HG03196 (cell line): ENCODE measurements around the gene CKLF.

ENCODE experiments used
- ATAC-seq: cut with Tn5 transposase; IDR thresholded peaks from one replicate; pipeline ENCODE4 v1.9.1; 2021; ENCODE audit not compliant: unreplicated experiment

CKLF gene

GRCh38 chr16:66517586-66518263, 34.7 kb upstream of the CKLF start:
- no peak for ATAC-seq

- ATAC-seq = no peak
These were observed 32.6 kb upstream of the CKLF start for GRCh38 chr16:66519482-66520373.

- ATAC-seq = no peak
These were observed 31.8 kb upstream of the CKLF start for GRCh38 chr16:66520406-66521170.

- no peak for ATAC-seq
These were observed 31.1 kb upstream of the CKLF start for GRCh38 chr16:66521252-66521713.

GRCh38 chr16:66521951-66522771, 30.2 kb upstream of the CKLF start:
- peak; percentile 61 for ATAC-seq

- ATAC-seq = no peak
These were observed 29.4 kb upstream of the CKLF start for GRCh38 chr16:66522816-66523590.

- ATAC-seq = no peak
These were observed 28.5 kb upstream of the CKLF start for GRCh38 chr16:66523861-66524354.

- ATAC-seq = peak; percentile 52
These were observed 27.7 kb upstream of the CKLF start for GRCh38 chr16:66524601-66525164.

- no peak for ATAC-seq
These were observed 26.8 kb upstream of the CKLF start for GRCh38 chr16:66525396-66526180.

GRCh38 chr16:66528294-66528693, 24.1 kb upstream of the CKLF start:
- ATAC-seq = no peak

GRCh38 chr16:66529475-66529874, 22.9 kb upstream of the CKLF start:
- no peak for ATAC-seq

- no peak for ATAC-seq
These were observed 18.0 kb upstream of the CKLF start for GRCh38 chr16:66534376-66534799.

GRCh38 chr16:66536525-66536924, 15.9 kb upstream of the CKLF start:
- no peak for ATAC-seq

- no peak for ATAC-seq
These were observed 15.1 kb upstream of the CKLF start for GRCh38 chr16:66537236-66537635.

GRCh38 chr16:66538910-66539309, 13.5 kb upstream of the CKLF start:
- ATAC-seq = no peak

- peak; percentile 73 for ATAC-seq
These were observed 12.5 kb upstream of the CKLF start for GRCh38 chr16:66539623-66540469.
